MCF 10A (cell line): ENCODE measurements around the gene INAFM2. TPM values are rescaled to one million over a fixed set of nuclear protein-coding genes. Genes with fewer than 3 reads are reported as not detected.

Experiments used
- BruUV-seq: library from RNA; stranded (reverse); fragments of 400-500 nt; replicated peaks from 2 replicates; lab custom pipeline; 2021; lab: Mats Ljungman, UMichigan
- CTCF ChIA-PET: fragments of 300-600 bp; sonication (Branson Sonifier 250); formaldehyde crosslinking; extraction: SDS; loops from one replicate; lab custom pipeline; 2021; ENCODE audit warnings: antibody characterized with exemption, inconsistent platforms; lab: Yijun Ruan, JAX
- POLR2A ChIA-PET: fragments of 300-600, 350-650 bp; sonication (Branson Sonifier 250); formaldehyde crosslinking; extraction: SDS; loops from one replicate; lab custom pipeline; 2020; ENCODE audit warnings: antibody characterized with exemption, inconsistent platforms; lab: Yijun Ruan, JAX
- DNase-seq: peaks from one replicate; pipeline ENCODE4 v3.0.0-alpha.2; 2018; ENCODE audit not compliant: unreplicated experiment
- H3K27ac Mint-ChIP-seq: one replicate; pipeline ENCODE4 v1.8.0; 2022; ENCODE audit warnings: mild to moderate bottlenecking, low read depth, mixed read lengths; ENCODE audit not compliant: unreplicated experiment
- H3K27me3 Mint-ChIP-seq: one replicate; pipeline ENCODE4 v1.8.0; 2022; ENCODE audit warnings: mixed read lengths; ENCODE audit not compliant: insufficient read depth, unreplicated experiment
- H3K36me3 Mint-ChIP-seq: one replicate; pipeline ENCODE4 v1.8.0; 2022; ENCODE audit warnings: mild to moderate bottlenecking, moderate library complexity, mixed read lengths; ENCODE audit not compliant: insufficient read depth, unreplicated experiment
- H3K4me1 Mint-ChIP-seq: one replicate; pipeline ENCODE4 v1.8.0; 2022; ENCODE audit warnings: mixed read lengths; ENCODE audit not compliant: insufficient read depth, unreplicated experiment
- H3K4me3 Mint-ChIP-seq: one replicate; pipeline ENCODE4 v1.8.0; 2022; ENCODE audit warnings: mild to moderate bottlenecking, moderate library complexity, mixed read lengths; ENCODE audit not compliant: unreplicated experiment
- H3K9me3 Mint-ChIP-seq: one replicate; pipeline ENCODE4 v1.8.0; 2022; ENCODE audit warnings: mixed read lengths; ENCODE audit not compliant: unreplicated experiment
- CTCF ChIP-seq: fragments of 200-600 bp; IDR thresholded peaks from one replicate; pipeline ENCODE4 v1.8.0; 2022; ENCODE audit warnings: antibody characterized with exemption, mild to moderate bottlenecking; ENCODE audit not compliant: unreplicated experiment
- intact Hi-C: fragments of 100-400 bp; cut with micrococcal nuclease; formaldehyde crosslinking; loops from 2 replicates; pipeline ENCODE4 v1.14.1; 2022
- total RNA-seq: library from RNA; stranded (reverse); gene quantifications from 2 replicates; pipeline ENCODE4 v1.2.3, GENCODE V29; 2022

INAFM2 gene
- total RNA-seq, 1 experiment from 2014 or later = 15.7 TPM

GRCh38 chr15:40342416-40343320 lies 19.2 kb downstream of the INAFM2 start:
- peak; percentile 60 for DNase-seq
- Mint-ChIP-seq H3K36me3 (peaks cover 5% of the 10 kb centered on the region), H3K27ac (peak overlapping the region; percentile 68), H3K9me3 (no peaks in the 10 kb centered on the region), H3K4me1 (peaks cover 59% of the 10 kb centered on the region), H3K4me3 (no peak overlapping the region), H3K27me3 (no peaks in the 10 kb centered on the region)
- intact Hi-C loops = no loop called here
- no TSS peak for BruUV-seq
- POLR2A ChIA-PET = interaction anchor here (0.5 to 6.2 kb wide), 12 partner anchors 8 to 79 kb away, joined by 3 to 62 read pairs (median 4); partner anchors contain the start of genes DISP2 and IVD
- TF ChIP-seq CTCF = no peak
- CTCF ChIA-PET = interaction anchor here (0.7 to 12.1 kb wide), 21 partner anchors 10 to 124 kb away, joined by 3 to 179 read pairs (median 21); partner anchors contain the start of genes ANKRD63, DISP2, INAFM2 and KNSTRN

DNA sequence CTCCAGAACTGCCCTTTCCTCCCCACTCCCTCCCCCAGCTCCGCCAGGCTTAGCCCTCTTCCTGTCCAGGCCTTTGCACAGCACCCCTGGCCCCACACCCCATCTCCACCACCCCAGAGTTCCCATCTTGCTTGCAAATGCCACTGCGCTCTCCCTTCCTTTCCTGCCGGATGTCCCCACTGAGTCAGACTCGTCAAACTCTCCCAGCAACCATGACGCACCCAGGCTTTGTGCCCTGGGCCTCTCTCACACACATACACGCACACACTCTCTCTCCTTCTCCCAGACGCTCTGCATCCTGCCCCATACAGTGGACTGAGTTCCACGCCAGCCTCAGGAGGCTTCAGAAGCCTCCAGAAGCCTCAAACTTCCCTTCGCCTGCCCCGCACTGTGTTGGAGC lies 20.0 kb downstream of the INAFM2 start:
- ChIA-PET CTCF (interaction anchor here (0.7 to 12.1 kb wide), 25 partner anchors 9 to 176 kb away, joined by 3 to 179 read pairs (median 8); partner anchors contain the start of genes DISP2, INAFM2 and KNSTRN), POLR2A (interaction anchor here (0.5 to 2.8 kb wide), 10 partner anchors 9 to 78 kb away, joined by 3 to 12 read pairs (median 4); partner anchors contain the start of gene IVD)
- H3K9me3 Mint-ChIP-seq = no peaks in the 10 kb centered on the region
- peak; percentile 88 for DNase-seq
- no peaks in the 10 kb centered on the region for H3K36me3 Mint-ChIP-seq
- H3K27me3 Mint-ChIP-seq = no peaks in the 10 kb centered on the region
- H3K27ac Mint-ChIP-seq = peak overlapping the region; percentile 68
- intact Hi-C loops = no loop called here
- no TSS peak for BruUV-seq
- peak overlapping the region; percentile 17 for H3K4me3 Mint-ChIP-seq
- no peak for TF ChIP-seq CTCF
- peaks cover 51% of the 10 kb centered on the region for H3K4me1 Mint-ChIP-seq

- ChIA-PET POLR2A (interaction anchor here (0.6 to 2.8 kb wide), 7 partner anchors 9 to 160 kb away, joined by 3 to 12 read pairs (median 3); partner anchors contain the start of genes IVD and KNSTRN), CTCF (interaction anchor here (0.6 to 12.1 kb wide), 40 partner anchors 8 to 1030 kb away, joined by 3 to 179 read pairs (median 4); partner anchors contain the start of genes DISP2, INAFM2, IVD and KNSTRN)
- no peak overlapping the region for H3K27ac Mint-ChIP-seq
- intact Hi-C loops = loop anchor here (1.0 kb wide), 2 partner anchors 24 to 78 kb away; no protein-coding TSS in a partner anchor
- H3K4me1 Mint-ChIP-seq = peaks cover 44% of the 10 kb centered on the region
- BruUV-seq = no TSS peak
- no peak overlapping the region for H3K4me3 Mint-ChIP-seq
- H3K27me3 Mint-ChIP-seq = no peaks in the 10 kb centered on the region
- no peak for DNase-seq
- H3K9me3 Mint-ChIP-seq = no peaks in the 10 kb centered on the region
- no peaks in the 10 kb centered on the region for H3K36me3 Mint-ChIP-seq
- no peak for TF ChIP-seq CTCF
These were observed 20.7 kb downstream of the INAFM2 start for GRCh38 chr15:40344217-40344616.
